Hypothalamus (tissue), 51 donors: ENCODE results near the gene SAMM50.

Experiments
- DNase-seq, 51 donors: peaks; one replicate each; lab custom pipeline; 2025; lab: John Stamatoyannopoulos, UW

SAMM50 gene

GRCh38 chr22:44026630-44027511 lies 71.6 kb downstream of the SAMM50 start:
- DNase-seq = peak in 24 of 51 donors; percentile 12 to 56 (median 30)

GRCh38 chr22:44028091-44028490 lies 72.8 kb downstream of the SAMM50 start:
- DNase-seq = no peak

GRCh38 chr22:44029069-44029468 lies 73.8 kb downstream of the SAMM50 start:
- DNase-seq = no peak

- DNase-seq = no peak
Observed at GRCh38 chr22:44030051-44030701, 74.9 kb downstream of the SAMM50 start.

- no peak for DNase-seq
Observed at GRCh38 chr22:44030702-44031082, 75.5 kb downstream of the SAMM50 start.

- peak in 1 of 51 donors; percentile 6 for DNase-seq
Observed at GRCh38 chr22:44031158-44031952, 76.1 kb downstream of the SAMM50 start.

- no peak for DNase-seq
Observed at GRCh38 chr22:44032126-44032730, 77.0 kb downstream of the SAMM50 start.

- DNase-seq = peak in 1 of 51 donors; percentile 12
Observed at GRCh38 chr22:44033287-44033686, 78.0 kb downstream of the SAMM50 start.

- DNase-seq = no peak
Observed at GRCh38 chr22:44033694-44034093, 78.5 kb downstream of the SAMM50 start.

GRCh38 chr22:44037519-44038375 lies 82.5 kb downstream of the SAMM50 start:
- peak in 2 of 51 donors; percentile 9 to 27 for DNase-seq

- no peak for DNase-seq
Observed at GRCh38 chr22:44039566-44040171, 84.4 kb downstream of the SAMM50 start.

- DNase-seq = no peak
Observed at GRCh38 chr22:44042249-44043218, 87.3 kb downstream of the SAMM50 start.

GRCh38 chr22:44045145-44045544 lies 89.9 kb downstream of the SAMM50 start:
- DNase-seq = no peak
